Neural crest cell (in vitro differentiated cells): ENCODE data around the gene PC. TPM values are rescaled to one million over a fixed set of nuclear protein-coding genes. Genes with fewer than 3 reads are reported as not detected.

Experiments
- DNase-seq: peaks from one replicate; pipeline ENCODE4 v3.0.0; 2021; ENCODE audit warnings: low read depth, mixed read lengths, low spot score
- H3K27ac Mint-ChIP-seq: one replicate; pipeline ENCODE4 v1.8.0; 2021; ENCODE audit warnings: mild to moderate bottlenecking, mixed read lengths; ENCODE audit not compliant: unreplicated experiment
- H3K27me3 Mint-ChIP-seq: 2 replicates; pipeline ENCODE4 v1.8.0; 2021; ENCODE audit warnings: low read depth, mild to moderate bottlenecking, mixed read lengths
- H3K36me3 Mint-ChIP-seq: 2 replicates; pipeline ENCODE4 v1.8.0; 2021; ENCODE audit warnings: low read depth, mild to moderate bottlenecking, mixed read lengths
- H3K4me1 Mint-ChIP-seq: 2 replicates; pipeline ENCODE4 v1.8.0; 2021; ENCODE audit warnings: mixed read lengths
- H3K4me3 Mint-ChIP-seq: one replicate; pipeline ENCODE4 v1.8.0; 2021; ENCODE audit warnings: mild to moderate bottlenecking, mixed read lengths
- H3K9me3 Mint-ChIP-seq: 2 replicates; pipeline ENCODE4 v1.8.0; 2021; ENCODE audit warnings: mixed read lengths
- CTCF ChIP-seq: fragments of 200-600 bp; sonication (generic); conservative IDR thresholded peaks from 2 replicates; pipeline ENCODE4 v1.5.0; 2021; ENCODE audit warnings: antibody characterized with exemption, mild to moderate bottlenecking
- total RNA-seq: library from RNA; stranded (reverse); gene quantifications from 2 replicates; pipeline ENCODE4 v1.2.1, GENCODE V29; 2021

Gene PC
- total RNA-seq, 1 donor from 2014 or later = 53.6 TPM

- no peak for TF ChIP-seq CTCF
- no peaks in the 10 kb centered on the region for H3K9me3 Mint-ChIP-seq
- no peaks in the 10 kb centered on the region for H3K27me3 Mint-ChIP-seq
- peaks cover 2% of the 10 kb centered on the region for H3K36me3 Mint-ChIP-seq
- no peak overlapping the region for H3K27ac Mint-ChIP-seq
- H3K4me3 Mint-ChIP-seq = no peak overlapping the region
- DNase-seq = no peak
- H3K4me1 Mint-ChIP-seq = no peaks in the 10 kb centered on the region
Measured at GRCh38 chr11:66938582-66939135, 19.5 kb downstream of the PC start.

- DNase-seq = no peak
- H3K27me3 Mint-ChIP-seq = no peaks in the 10 kb centered on the region
- TF ChIP-seq CTCF = no peak
- no peak overlapping the region for H3K4me3 Mint-ChIP-seq
- H3K27ac Mint-ChIP-seq = no peak overlapping the region
- no peaks in the 10 kb centered on the region for H3K4me1 Mint-ChIP-seq
- H3K9me3 Mint-ChIP-seq = no peaks in the 10 kb centered on the region
- H3K36me3 Mint-ChIP-seq = peaks cover under 1% of the 10 kb centered on the region
Measured at GRCh38 chr11:66937193-66937733, 20.9 kb downstream of the PC start.

GRCh38 chr11:66936311-66936711 lies 21.9 kb downstream of the PC start:
- H3K4me1 Mint-ChIP-seq = peaks cover 3% of the 10 kb centered on the region
- H3K4me3 Mint-ChIP-seq = no peak overlapping the region
- no peaks in the 10 kb centered on the region for H3K9me3 Mint-ChIP-seq
- H3K27me3 Mint-ChIP-seq = no peaks in the 10 kb centered on the region
- no peak for DNase-seq
- TF ChIP-seq CTCF = no peak
- H3K36me3 Mint-ChIP-seq = no peaks in the 10 kb centered on the region
- H3K27ac Mint-ChIP-seq = no peak overlapping the region

GRCh38 chr11:66934950-66935779 lies 23.0 kb downstream of the PC start:
- Mint-ChIP-seq H3K4me3 (no peak overlapping the region), H3K9me3 (no peaks in the 10 kb centered on the region), H3K27ac (no peak overlapping the region), H3K27me3 (no peaks in the 10 kb centered on the region), H3K36me3 (no peaks in the 10 kb centered on the region), H3K4me1 (peaks cover 4% of the 10 kb centered on the region)
- TF ChIP-seq CTCF = no peak
- DNase-seq = no peak

- no peaks in the 10 kb centered on the region for H3K27me3 Mint-ChIP-seq
- DNase-seq = no peak
- no peak overlapping the region for H3K4me3 Mint-ChIP-seq
- peaks cover 4% of the 10 kb centered on the region for H3K4me1 Mint-ChIP-seq
- no peaks in the 10 kb centered on the region for H3K36me3 Mint-ChIP-seq
- H3K27ac Mint-ChIP-seq = no peak overlapping the region
- H3K9me3 Mint-ChIP-seq = no peaks in the 10 kb centered on the region
- no peak for TF ChIP-seq CTCF
Measured at GRCh38 chr11:66933531-66933930, 24.7 kb downstream of the PC start.
